Activated T-cell treated with anti-CD3 and anti-CD28 coated beads, Interleukin-2, amount 50 U/mL, for 4 hours (primary cell): ENCODE results near the gene FAM174C. TPM values are rescaled to one million over a fixed set of nuclear protein-coding genes. Genes with fewer than 3 reads are reported as not detected.
"Not testable (repeated sequence)": the region's sequence is repeated elsewhere in the genome, so short reads cannot be mapped to it uniquely, and the experiment has no call there.

Experiments used
- ATAC-seq, 2 donors: fragments of 200-7000 bp; cut with Tn5 transposase; one replicate each; pipeline ENCODE4 v1.10.0; 2021
- DNase-seq: peaks from one replicate; pipeline ENCODE4 v3.0.0-alpha.2; 2020
- H3K27me3 Mint-ChIP-seq: one replicate; pipeline ENCODE4 v1.8.0; 2021; ENCODE audit warnings: low read depth, mixed read lengths
- H3K36me3 Mint-ChIP-seq: one replicate; pipeline ENCODE4 v1.8.0; 2022; ENCODE audit warnings: mixed read lengths; ENCODE audit not compliant: insufficient read depth
- H3K4me1 Mint-ChIP-seq: one replicate; pipeline ENCODE4 v1.8.0; 2021; ENCODE audit warnings: low read depth, mixed read lengths
- H3K4me3 Mint-ChIP-seq: one replicate; pipeline ENCODE4 v1.8.0; 2021; ENCODE audit warnings: mild to moderate bottlenecking, moderate library complexity, mixed read lengths
- H3K9me3 Mint-ChIP-seq: one replicate; pipeline ENCODE4 v1.8.0; 2021; ENCODE audit warnings: mixed read lengths
- total RNA-seq, 3 donors: library from RNA; stranded (reverse); gene quantifications; one replicate each; pipeline ENCODE4 v1.2.1, GENCODE V29; 2021

The FAM174C gene
- total RNA-seq, 3 donors from 2014 or later = 189 to 199 (median 194) TPM

DNA sequence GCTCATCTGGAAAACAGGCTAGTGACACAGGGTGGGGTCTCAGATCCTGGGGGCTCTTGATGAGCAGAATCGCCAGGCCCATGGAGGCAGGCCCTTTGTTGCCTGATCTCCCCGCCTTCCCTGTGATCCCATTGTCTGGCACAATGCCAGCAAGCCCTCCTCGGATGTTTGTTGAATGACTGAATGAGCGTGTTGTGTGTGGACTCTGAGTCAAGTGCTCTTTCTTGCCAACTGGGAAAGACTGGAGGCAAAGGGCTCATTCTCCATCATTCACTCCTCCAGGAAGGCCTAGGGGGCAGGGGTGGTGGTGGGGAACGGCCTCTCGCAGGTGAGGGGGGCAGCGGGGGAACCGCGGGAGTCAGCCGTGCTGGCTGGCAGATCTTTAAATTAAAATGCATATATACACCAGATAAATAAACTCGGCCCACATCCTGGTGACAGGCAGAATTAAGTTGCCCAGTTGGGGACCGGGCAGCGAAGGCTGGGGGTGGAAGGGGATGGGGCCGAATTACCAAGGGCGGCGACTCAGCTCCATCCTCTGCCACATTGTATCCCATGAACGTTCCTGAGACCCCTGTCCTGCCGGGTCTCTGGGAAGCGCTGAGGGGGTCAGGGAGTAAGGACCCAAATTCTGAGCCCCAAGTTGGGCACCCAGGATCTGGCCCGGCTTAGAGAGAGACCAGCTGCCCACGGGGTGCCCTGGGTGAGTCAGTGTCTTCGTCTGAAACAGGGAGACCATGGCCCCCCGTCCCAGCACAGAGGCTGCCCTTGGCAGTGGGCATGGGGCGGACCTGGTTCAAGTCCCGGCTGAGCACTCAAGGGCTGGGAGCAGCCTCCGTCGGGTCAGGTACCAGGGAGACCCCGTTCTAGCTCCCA, 34.9 kb downstream of the FAM174C start:
- no peak for ATAC-seq
- peaks cover 8% of the 10 kb centered on the region for H3K27me3 Mint-ChIP-seq
- no peaks in the 10 kb centered on the region for H3K4me1 Mint-ChIP-seq
- no peak overlapping the region for H3K4me3 Mint-ChIP-seq
- no peak for DNase-seq
- H3K9me3 Mint-ChIP-seq = no peaks in the 10 kb centered on the region
- H3K36me3 Mint-ChIP-seq = no peaks in the 10 kb centered on the region

DNA sequence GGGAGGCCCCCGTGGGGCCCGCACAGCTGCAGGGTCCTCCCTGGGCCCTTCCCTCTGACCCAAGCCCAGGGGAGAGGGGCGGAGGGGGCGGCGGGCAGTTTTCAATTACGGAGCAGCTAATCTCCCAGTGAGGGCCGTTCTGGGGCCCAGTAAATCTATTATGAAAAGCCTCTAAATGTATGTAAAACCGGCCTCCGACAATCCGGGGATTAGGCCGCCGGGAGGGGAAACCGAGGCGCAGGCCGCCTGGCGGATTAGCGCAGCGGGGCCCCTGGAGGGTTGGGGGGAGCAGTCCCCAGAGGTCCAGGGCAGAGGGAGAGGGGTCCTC, 35.5 kb downstream of the FAM174C start:
- Mint-ChIP-seq H3K27me3 (peaks cover 11% of the 10 kb centered on the region), H3K4me3 (no peak overlapping the region), H3K4me1 (no peaks in the 10 kb centered on the region), H3K36me3 (no peaks in the 10 kb centered on the region), H3K9me3 (no peaks in the 10 kb centered on the region)
- no peak for DNase-seq
- ATAC-seq = no peak

DNA sequence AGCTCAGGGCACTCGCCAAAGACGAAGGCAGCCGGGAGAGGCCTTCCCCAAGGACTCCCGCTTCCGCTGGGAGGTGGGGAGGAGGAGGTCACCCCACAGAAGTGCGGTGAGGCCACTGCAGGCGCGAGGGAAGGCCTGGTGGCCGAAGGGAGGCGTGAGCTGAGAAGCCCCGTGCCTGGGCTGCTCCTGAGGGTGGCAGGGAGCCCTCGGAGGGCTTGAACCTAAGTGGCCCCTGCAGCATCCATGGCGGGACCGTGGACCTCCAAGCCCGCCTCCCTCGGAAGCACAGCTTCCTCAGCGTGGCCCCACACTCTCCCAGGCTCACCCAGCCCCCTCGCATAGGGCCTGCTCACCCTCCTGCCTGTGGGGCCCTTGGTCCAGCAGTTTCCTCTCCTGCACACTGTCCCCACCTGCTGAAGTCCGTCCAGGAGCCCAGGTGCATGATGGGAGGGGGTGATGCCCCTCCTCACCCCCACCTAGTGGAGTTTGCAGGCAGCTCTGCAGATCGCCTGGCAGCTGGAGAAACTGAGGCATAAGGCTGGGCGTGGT, 36.3 kb downstream of the FAM174C start:
- H3K4me1 Mint-ChIP-seq = no peaks in the 10 kb centered on the region
- ATAC-seq = no peak
- no peaks in the 10 kb centered on the region for H3K36me3 Mint-ChIP-seq
- H3K27me3 Mint-ChIP-seq = peaks cover 17% of the 10 kb centered on the region
- no peak overlapping the region for H3K4me3 Mint-ChIP-seq
- no peaks in the 10 kb centered on the region for H3K9me3 Mint-ChIP-seq
- DNase-seq = no peak

DNA sequence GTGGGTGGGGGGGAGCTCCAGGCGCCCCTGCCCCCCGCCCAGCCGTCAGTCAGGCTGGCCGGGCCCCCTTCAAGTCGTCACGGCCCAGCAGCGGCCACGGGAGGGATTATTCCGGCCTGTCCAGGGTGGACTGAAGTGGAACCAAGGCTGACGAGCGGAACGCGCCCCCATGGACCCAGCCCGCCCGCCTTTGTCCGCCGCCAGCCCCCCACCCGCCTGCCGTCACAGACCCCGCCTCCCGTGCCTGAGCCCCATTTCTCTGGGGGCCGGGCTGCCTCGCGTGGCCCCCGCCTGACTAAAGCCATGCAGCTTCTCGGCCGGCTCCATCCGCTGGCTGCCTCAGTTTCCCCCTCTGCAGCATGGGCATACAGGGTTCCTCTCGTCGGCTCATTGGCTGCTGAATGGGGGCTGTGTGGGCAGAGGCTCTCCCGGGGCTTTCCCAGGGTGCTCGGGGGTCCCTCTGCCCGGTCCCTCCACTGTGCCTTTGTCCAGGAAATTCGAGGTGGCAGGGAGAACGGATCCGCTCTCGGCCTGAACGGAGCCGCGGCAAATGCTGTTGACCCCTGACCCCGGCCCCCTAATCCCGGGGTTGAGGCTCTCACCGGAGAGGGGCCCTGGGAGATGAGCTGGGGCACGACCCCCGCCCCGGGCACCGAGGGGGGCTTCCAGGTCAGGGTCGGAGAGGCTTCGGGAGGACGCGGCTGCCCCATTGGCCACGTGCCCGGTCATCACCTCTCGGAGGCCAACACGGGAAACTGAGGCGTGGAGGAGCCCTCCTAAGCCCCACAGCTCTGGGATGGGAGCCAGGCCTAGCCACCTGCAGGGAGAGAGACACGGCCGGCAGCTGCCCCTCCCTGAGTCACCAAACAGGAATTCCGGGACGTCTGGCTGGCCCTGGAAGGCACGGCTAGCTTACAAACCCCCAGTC, 37.7 kb downstream of the FAM174C start:
- ATAC-seq = no peak
- no peaks in the 10 kb centered on the region for H3K36me3 Mint-ChIP-seq

DNA sequence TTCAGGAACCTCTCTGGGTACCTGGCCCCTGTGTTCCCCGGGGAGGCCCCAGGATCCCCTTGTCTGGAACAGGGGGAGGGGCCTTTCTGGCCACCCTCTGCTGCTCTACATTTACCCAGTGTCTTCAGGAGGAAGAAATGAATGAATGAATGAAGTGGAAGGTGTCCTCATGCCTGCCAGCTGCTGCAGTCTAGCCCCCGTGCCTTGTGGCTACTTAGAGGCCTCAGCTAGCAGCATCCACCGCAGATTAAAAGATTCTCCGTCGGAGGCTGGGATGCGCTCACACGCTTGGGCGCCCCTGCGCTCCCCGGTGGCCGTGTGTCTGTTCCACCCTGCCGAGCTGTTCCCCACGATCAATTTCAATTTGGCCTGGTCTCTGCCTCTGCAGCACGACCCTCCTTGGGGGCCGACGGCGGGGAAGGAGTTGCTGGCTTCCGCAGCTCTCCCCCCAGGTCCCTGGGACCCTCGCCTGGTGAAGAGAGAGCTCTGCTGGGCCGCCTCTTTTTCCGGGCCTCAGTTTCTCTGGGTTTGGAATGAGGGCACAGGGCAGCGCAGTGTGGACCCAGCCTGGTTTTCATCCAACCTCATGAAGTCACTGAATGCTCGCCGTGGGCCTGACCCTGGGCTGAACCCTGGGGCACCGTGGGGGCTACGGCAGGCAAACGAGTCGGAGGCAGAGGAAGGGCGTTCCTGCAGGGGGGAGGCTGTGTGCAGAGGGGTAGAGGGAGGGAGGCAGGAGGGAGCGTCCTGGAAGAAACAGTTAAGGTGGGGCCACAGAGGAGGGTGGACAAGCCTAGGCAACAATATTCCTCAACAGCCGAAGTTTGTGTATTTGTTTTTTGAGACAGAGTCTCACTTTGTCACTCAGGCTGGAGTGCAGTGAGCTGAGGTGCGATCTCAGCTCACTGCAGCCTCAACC, 38.6 kb downstream of the FAM174C start:
- ATAC-seq (no peak), DNase-seq (no peak)
- peaks cover 36% of the 10 kb centered on the region for H3K27me3 Mint-ChIP-seq
- no peaks in the 10 kb centered on the region for H3K36me3 Mint-ChIP-seq
- H3K4me3 Mint-ChIP-seq = no peak overlapping the region
- no peaks in the 10 kb centered on the region for H3K4me1 Mint-ChIP-seq
- no peaks in the 10 kb centered on the region for H3K9me3 Mint-ChIP-seq

More for the DNA sequence above, 37.7 kb downstream of the FAM174C start:
- H3K4me3 Mint-ChIP-seq = no peak overlapping the region
- DNase-seq = no peak
- H3K27me3 Mint-ChIP-seq = peaks cover 30% of the 10 kb centered on the region
- no peaks in the 10 kb centered on the region for H3K4me1 Mint-ChIP-seq
- H3K9me3 Mint-ChIP-seq = no peaks in the 10 kb centered on the region

DNA sequence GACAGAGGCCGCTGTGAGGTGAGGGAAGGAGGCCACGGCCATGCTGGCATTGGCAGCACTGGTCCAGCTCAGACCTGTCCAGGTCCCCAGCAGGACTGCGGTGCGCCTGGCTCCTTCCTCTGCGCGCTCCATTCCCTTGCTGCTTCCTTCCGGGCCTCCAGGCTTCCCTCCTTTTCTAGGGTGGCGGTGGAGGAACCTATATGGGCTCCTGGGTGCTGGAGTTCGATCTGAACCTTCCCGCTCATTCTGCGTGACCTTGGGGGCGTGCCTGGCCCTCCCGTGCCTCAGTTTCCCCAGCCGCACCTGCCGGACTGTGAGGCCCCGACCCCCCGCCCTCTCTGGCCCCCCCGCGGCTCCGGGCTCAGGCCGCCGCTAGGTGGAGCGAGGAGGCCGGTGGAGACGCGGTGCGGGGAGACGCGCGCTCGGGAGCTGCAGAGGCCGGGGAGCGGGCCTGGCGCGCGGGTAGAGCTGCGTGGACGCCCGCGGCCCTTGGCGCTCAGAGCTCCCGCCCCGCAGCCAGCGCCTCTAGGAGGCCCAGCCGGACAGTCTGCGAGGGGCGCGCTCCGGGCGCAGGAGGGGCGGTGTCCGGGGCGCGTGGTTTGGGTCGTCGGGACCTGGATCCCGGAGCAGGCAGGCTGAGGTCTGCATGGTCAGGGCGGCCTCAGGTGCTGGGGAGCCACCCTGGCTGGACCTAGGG, 40.3 kb downstream of the FAM174C start:
- peaks cover 45% of the 10 kb centered on the region for H3K27me3 Mint-ChIP-seq
- ATAC-seq (peak; percentile 58 to 63), DNase-seq (no peak)
- no peaks in the 10 kb centered on the region for H3K4me1 Mint-ChIP-seq
- no peaks in the 10 kb centered on the region for H3K36me3 Mint-ChIP-seq
- H3K9me3 Mint-ChIP-seq = no peaks in the 10 kb centered on the region
- no peak overlapping the region for H3K4me3 Mint-ChIP-seq

- ATAC-seq (no peak), DNase-seq (no peak)
- H3K27me3 Mint-ChIP-seq = peaks cover 47% of the 10 kb centered on the region
- H3K4me1 Mint-ChIP-seq = no peaks in the 10 kb centered on the region
- H3K4me3 Mint-ChIP-seq = no peak overlapping the region
- H3K9me3 Mint-ChIP-seq = no peaks in the 10 kb centered on the region
- H3K36me3 Mint-ChIP-seq = no peaks in the 10 kb centered on the region
Observed at GRCh38 chr19:1316466-1316865, 41.1 kb downstream of the FAM174C start.

DNA sequence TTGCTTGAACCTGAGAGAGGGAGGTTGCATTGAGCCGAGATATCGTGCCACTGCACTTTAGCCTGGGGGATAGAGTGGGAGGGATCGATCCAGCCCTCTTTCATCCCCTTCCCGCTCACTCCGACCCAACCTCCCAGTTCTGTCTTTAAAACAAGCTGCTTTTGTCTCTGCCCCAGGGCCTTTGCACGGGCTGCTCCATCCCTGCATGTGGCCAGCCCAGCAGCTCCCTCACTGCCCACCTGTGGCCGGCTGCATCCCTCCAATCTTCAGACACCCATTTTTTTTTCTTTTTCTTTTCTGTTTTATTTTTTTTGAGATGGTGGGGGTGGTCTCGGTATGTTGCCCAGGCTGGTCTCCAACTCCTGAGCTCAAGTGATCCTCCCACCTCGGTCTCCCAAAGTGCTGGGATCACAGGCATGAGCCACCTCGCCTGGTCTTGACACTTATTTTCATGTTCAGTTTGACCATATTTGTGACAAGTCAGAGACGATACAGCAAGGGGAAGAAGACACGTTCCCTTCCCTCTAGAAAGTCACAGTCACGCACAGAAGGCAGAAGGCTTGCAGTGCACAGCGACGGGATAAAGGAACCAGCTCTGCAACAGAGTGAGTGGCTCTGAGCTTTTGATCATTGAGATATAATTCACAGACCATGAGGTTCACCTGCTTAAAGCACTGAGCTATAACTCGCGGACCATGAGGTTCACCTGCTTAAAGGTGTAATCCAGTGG, 42.1 kb downstream of the FAM174C start:
- no peaks in the 10 kb centered on the region for H3K4me1 Mint-ChIP-seq
- no peak for DNase-seq
- H3K4me3 Mint-ChIP-seq = no peak overlapping the region
- H3K36me3 Mint-ChIP-seq = no peaks in the 10 kb centered on the region
- H3K9me3 Mint-ChIP-seq = no peaks in the 10 kb centered on the region
- peaks cover 49% of the 10 kb centered on the region for H3K27me3 Mint-ChIP-seq
- ATAC-seq = no peak

- Mint-ChIP-seq H3K4me3 (no peak overlapping the region), H3K9me3 (no peaks in the 10 kb centered on the region), H3K4me1 (no peaks in the 10 kb centered on the region), H3K36me3 (no peaks in the 10 kb centered on the region), H3K27me3 (peaks cover 56% of the 10 kb centered on the region)
- no peak for DNase-seq
- ATAC-seq = no peak
Observed at GRCh38 chr19:1318678-1319471, 43.5 kb downstream of the FAM174C start.

- peaks cover 60% of the 10 kb centered on the region for H3K27me3 Mint-ChIP-seq
- not testable (repeated sequence) for H3K4me1 Mint-ChIP-seq, H3K36me3 Mint-ChIP-seq, DNase-seq, H3K9me3 Mint-ChIP-seq, ATAC-seq, H3K4me3 Mint-ChIP-seq
Observed at GRCh38 chr19:1320282-1320650, 44.9 kb downstream of the FAM174C start.

DNA sequence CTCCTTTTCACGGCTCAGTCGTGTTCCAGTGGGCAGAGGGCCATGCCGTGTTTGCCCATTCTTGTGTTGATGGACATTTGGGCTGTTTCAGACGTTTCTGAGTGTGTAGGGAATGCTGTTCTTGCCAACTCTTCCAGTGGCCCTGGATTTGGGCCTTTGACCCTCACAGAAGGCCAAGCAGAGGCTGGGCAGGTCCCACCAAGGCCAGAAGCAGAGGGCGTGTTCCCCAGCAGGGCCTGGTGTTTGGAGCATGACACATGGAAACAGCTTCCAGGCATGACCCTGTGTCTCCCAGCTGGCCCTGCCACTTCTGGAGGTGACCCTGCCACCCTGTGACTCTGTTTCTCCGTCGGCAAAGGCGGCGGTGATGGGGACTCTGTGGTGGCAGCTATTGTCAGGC, 46.2 kb downstream of the FAM174C start:
- no peaks in the 10 kb centered on the region for H3K36me3 Mint-ChIP-seq
- H3K4me3 Mint-ChIP-seq = no peak overlapping the region
- no peaks in the 10 kb centered on the region for H3K4me1 Mint-ChIP-seq
- peaks cover 56% of the 10 kb centered on the region for H3K27me3 Mint-ChIP-seq
- ATAC-seq (no peak), DNase-seq (no peak)
- no peaks in the 10 kb centered on the region for H3K9me3 Mint-ChIP-seq

- ATAC-seq (no peak), DNase-seq (no peak)
- Mint-ChIP-seq H3K4me1 (no peaks in the 10 kb centered on the region), H3K36me3 (no peaks in the 10 kb centered on the region), H3K27me3 (peaks cover 49% of the 10 kb centered on the region), H3K4me3 (no peak overlapping the region), H3K9me3 (no peaks in the 10 kb centered on the region)
Observed at GRCh38 chr19:1322198-1322981, 47.1 kb downstream of the FAM174C start.
